Measurements from ENCODE around the gene TIMM23B.
"Not testable (repeated sequence)": the region's sequence is repeated elsewhere in the genome, so short reads cannot be mapped to it uniquely, and the experiment has no call there.

Gene TIMM23B

GRCh38 chr10:49941447-49942338 is at the start of gene TIMM23B, which contains the start of gene PARG:
TIMM23B (plus strand) TSS chr10:49942053; CDS start chr10:49942195, 142 bp downstream.
PARG (minus strand) TSS chr10:49942027; CDS start chr10:49941725, 302 bp downstream.
- peak; percentile 87 for DNase-seq

GRCh38 chr10:49899999-49900398 is 41.9 kb upstream of the TIMM23B start:
- not testable (repeated sequence) for DNase-seq

GRCh38 chr10:49900406-49900805 is 41.4 kb upstream of the TIMM23B start:
- not testable (repeated sequence) for DNase-seq

- not testable (repeated sequence) for DNase-seq
Observed at GRCh38 chr10:49903829-49904228, 38.0 kb upstream of the TIMM23B start.

- DNase-seq: peak; percentile 12
Observed at GRCh38 chr10:49908290-49909080, 33.4 kb upstream of the TIMM23B start.

- not testable (repeated sequence) for DNase-seq
Observed at GRCh38 chr10:49910295-49910694, 31.6 kb upstream of the TIMM23B start.

GRCh38 chr10:49916451-49916850 is 25.4 kb upstream of the TIMM23B start:
- not testable (repeated sequence) for DNase-seq

GRCh38 chr10:49917927-49918326 is 23.9 kb upstream of the TIMM23B start:
- not testable (repeated sequence) for DNase-seq

GRCh38 chr10:49922041-49922440 is 19.8 kb upstream of the TIMM23B start:
- not testable (repeated sequence) for DNase-seq

GRCh38 chr10:49923572-49923971 is 18.3 kb upstream of the TIMM23B start:
- DNase-seq: not testable (repeated sequence)

- DNase-seq: not testable (repeated sequence)
Observed at GRCh38 chr10:49931276-49931675, 10.6 kb upstream of the TIMM23B start.

- not testable (repeated sequence) for DNase-seq
Observed at GRCh38 chr10:49931959-49932728, 9.7 kb upstream of the TIMM23B start.

- not testable (repeated sequence) for DNase-seq
Observed at GRCh38 chr10:49942339-49942705, 469 bp downstream of the TIMM23B start.

- not testable (repeated sequence) for DNase-seq
Observed at GRCh38 chr10:49943607-49944006, 1.8 kb downstream of the TIMM23B start.

GRCh38 chr10:49948142-49948541 is 6.3 kb downstream of the TIMM23B start:
- DNase-seq: not testable (repeated sequence)

- not testable (repeated sequence) for DNase-seq
Observed at GRCh38 chr10:49948737-49949136, 6.9 kb downstream of the TIMM23B start.

- not testable (repeated sequence) for DNase-seq
Observed at GRCh38 chr10:49952006-49952405, 10.2 kb downstream of the TIMM23B start.

- not testable (repeated sequence) for DNase-seq
Observed at GRCh38 chr10:49953122-49953521, 11.3 kb downstream of the TIMM23B start.

- not testable (repeated sequence) for DNase-seq
Observed at GRCh38 chr10:49970331-49970857, 28.5 kb downstream of the TIMM23B start.

GRCh38 chr10:49971466-49971865 is 29.6 kb downstream of the TIMM23B start:
- not testable (repeated sequence) for DNase-seq

GRCh38 chr10:49972094-49972493 is 30.2 kb downstream of the TIMM23B start:
- DNase-seq: not testable (repeated sequence)

GRCh38 chr10:49977756-49978155 is 35.9 kb downstream of the TIMM23B start:
- not testable (repeated sequence) for DNase-seq

Data from NCI-H226 (cell line).